SHP77 (cell line): Measurements from ENCODE around the gene DBP.
A peak's percentile ranks its signal among the peaks of the same experiment; 100 is the strongest.
"Not testable (repeated sequence)": the region's sequence is repeated elsewhere in the genome, so short reads cannot be mapped to it uniquely, and the experiment has no call there.

Experiments
- DNase-seq, 2 experiments: peaks; one replicate each; lab custom pipeline; 2025; lab: John Stamatoyannopoulos, UW

Gene DBP

DNA sequence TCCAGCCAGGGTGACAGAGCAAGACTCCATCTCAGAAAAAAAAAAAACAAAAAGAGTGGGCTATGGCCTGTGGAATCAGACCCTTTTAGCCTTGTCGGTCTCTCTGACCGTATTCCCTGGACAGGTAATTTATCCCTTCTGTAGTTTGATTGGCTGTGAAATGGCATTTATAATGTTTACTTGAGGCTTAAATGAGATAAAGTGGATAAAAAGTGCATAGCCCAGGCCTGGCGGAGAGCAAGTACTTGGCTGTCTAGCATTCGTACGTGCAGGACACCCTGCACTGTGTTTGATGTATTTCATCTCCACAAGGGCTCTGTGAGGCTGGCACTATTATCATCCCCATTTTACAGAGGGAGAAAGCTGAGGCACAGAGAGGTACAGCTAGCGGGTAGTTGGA lies 28.6 kb upstream of the DBP start:
- DNase-seq, result no peak

DNA sequence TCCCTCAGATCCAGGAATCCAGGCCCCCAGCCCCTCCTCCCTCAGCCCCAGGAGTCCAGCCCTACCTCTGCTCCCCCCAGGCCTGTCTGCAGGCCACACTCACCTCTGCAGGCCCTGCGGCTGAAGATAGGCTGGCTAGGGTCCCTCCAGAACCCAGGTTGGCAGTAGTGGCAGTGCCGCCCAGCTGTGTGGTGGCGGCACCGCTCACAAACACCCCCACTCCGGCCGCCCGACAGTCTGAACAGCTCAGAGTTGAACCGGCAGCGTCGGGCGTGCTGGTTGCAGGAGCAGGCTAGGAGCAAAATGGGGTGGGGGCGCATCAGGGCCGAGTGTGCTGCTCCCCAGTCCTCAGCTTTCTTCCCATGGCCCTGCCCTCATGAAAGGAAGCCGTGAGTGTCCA lies 27.3 kb upstream of the DBP start:
- DNase-seq, result no peak

DNA sequence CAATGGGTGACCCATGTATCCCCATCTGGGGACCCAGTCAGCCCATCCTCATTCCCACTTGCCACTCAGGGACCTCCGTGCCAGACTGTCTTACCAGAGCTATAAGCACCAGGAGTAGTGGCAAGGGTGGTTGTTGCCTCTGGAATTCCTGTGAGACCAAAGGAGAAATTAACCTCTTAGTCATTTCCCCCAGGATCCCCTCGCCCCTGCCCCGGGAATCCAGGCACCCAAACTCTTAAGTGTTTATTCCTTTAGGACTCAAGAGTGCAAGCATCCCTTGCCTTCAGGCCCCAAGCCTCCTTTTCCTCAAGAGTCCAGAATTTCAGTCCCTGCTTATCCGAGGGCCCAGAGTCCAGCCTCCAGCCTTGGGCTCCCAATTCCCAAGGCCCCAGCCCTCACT lies 26.5 kb upstream of the DBP start:
- no peak for DNase-seq

DNA sequence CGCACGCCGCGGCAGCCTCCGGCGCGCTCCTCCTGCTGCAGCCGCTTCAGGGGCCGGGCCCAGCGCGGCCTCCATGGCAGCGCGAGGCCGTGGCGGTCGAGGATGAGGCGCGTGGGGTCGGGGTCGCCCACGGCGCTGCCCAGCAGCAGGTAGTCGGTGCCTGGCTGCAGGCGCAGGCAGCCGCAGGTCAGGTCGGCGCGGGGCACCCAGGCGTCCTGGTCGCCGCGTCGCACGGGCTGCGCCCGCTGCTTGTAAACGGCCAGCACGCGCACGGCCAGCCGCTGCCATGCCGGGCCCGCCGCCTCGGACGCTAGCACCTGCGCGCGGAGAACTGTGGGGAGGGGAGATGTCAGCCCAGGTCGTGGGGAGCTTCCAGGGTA lies 24.5 kb upstream of the DBP start:
- DNase-seq, result no peak

DNA sequence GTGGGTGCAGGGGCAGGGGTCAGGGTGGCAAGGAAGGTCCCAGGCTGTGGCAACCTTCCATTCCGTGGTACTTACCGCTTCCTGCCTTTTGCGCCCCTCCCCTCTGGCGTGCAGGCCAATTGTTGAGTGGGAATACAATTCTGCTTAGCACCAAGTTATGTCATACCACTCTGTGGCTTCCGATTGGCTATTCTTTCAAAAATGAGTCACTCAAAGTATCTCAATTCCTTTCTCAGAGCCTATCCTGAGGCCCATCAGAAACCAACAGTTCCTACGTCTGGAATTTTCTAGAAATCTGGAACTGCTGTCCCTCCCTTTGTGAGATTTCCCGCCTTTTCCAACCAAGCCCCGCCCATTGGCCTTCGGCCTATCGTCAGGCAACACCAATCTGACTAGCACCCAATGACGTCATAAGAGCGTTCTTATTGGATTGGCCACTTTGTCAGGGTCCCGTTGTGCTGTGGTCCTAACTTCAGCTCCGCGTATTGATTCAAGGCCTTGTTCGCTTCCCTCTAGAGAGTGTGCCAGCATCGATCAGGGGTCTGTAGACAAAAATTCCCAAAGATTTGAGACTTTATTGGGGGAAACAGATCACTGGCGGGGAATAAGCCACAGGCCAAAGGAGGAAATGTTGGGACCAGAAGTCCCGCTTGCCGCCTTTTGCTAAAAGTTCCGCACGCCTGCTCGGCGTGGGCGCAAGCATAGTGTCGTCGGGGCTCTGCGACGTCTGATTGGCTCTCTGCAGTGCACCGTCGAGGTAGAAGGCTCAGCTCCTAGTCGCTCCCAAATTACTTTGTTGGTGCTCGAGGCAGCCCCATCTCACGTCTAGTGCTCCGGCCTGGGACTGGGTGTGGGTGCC lies 23.9 kb upstream of the DBP start:
- DNase-seq, result peak; percentile 92 to 93

DNA sequence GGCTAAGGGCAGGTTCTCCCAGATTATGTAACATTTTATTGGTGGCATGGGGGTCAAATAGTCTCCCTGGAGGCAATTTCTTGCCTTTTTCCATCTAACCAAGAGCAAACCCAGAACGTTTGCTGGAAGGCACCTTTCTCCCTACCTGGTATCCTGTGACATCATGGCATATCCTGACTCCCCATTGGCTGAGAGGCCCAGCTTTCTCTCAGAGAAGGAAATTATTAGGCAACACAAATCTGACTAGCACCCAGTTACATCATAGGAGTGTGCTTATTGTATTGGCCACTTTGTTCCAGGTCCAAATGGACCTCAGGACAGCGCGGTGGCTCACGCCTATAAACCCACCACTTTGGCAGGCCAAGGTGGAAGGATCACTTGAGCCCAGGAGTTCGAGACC lies 22.6 kb upstream of the DBP start:
- DNase-seq, result no peak

DNA sequence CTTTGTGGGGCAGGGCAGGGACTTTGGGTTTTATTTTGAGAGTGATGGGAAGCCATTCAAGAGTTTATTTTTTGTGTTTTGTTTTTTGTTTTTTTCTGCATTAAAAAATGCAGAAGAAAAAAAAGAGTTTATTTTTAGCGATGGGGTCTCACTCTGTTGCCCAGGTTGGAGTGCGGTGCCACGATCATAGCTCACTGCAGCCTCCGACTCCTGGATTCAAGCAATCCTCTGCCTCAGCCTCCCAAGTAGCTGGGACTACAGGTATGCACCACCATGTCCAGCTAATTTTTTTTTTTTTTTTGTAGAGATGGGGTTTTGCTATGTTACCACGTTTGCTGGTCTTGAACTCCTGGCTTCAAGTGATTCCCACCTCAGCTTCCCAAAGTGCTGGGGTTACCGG lies 21.3 kb upstream of the DBP start:
- DNase-seq, result no peak

DNA sequence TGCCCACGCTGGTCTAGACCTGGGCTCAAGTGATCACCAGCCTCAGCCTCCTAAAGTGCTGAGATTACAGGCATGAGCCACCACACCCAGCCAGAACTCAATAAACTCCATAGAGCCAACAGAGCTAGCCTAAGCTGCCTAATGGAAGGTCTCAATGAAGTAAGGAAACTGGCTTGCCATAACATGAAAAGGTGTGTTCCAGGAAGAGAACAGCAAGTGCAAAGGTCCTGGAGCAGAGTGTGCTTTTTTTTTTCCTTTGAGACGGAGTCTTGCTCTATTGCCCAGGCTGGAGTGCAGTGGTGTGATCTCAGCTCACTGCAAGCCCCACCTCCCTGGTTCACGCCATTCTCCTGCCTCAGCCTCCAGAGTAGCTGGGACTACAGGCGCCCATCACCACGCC lies 20.6 kb upstream of the DBP start:
- DNase-seq, result not testable (repeated sequence)

DNA sequence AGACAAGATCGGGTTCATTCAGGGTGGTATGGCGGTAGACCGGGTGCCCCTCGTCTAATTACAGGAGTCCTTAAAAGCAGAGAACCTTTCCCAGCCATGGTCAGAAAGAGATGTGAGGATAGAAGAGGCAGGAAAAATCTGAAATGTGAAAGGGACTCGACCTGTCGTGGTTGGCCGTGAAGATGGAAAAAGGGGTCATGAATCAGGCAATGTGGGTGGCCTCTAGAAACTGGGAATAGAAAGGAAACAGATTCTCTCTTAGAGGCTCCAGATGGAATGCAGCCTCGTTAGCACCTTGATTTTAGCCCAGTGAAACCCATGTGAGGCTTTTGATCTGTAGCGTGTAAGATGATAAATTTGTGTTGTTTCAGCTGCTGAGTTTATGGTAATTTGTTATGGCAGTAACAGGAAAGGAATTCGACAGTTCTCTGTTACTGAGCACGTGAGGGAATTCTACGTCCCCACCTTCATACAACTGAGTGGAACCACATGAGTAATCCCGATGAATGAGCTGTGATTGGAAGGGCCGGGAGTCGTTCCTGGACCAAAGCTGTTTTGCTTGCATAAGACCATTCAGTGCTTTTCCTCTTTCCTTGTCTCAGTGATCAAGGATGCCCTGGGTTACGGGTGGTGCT lies 19.8 kb upstream of the DBP start:
- peak in 1 of 2 experiments; percentile 19 for DNase-seq

DNA sequence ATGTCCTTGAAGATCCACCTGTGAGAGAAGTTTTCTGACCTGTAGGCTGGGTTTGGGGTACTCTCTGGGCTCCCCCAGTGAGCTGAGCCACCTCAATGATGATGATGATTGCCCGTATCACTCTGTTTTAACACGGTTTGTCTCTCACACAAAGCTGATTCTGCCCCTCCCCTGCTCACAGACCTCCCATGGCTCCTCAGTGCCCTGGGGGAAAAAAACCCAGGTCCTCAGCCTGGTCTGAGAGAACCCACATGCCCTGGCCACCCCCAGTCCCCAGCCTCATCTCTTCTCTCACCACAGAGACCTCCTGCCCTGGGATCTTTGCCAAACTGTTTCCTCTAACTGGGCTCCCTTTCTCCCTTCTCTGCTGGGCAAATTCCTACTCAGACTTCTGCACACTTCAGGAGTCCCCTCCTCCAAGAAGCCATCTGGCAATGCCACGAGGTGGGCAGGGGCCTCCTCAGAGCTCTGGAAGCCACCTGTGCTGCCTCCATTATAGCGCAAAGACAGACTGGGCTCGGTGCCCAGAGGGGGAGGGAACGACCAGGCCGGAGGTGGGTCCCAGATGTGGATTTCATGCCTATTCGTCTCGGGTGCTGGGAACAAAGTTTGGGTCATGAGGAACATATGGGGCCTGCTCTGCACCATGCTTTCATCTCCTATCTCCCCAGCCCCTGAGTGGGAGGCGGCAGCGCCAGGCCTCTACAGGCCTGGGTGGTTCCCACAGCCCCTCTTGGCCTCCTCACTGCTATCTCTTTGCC lies 17.3 kb upstream of the DBP start:
- no peak for DNase-seq

DNA sequence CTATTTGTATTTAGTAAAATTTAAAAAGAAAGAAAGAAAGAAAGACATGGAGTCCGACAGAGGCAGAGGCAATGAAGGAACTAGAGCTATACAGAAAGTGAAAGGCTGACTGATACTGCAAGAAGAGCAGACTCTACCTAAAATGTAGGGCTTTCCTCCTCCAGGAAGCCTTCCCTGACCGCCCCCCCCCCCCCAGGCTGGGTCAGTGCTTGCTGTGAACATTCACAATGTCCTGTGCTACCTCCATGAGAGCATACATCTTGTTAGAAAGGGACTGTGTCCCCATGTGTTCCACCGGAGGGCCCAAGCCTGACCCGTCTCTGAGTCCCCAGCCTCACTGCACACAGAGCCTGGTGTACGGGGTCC lies 14.5 kb upstream of the DBP start:
- no peak for DNase-seq

DNA sequence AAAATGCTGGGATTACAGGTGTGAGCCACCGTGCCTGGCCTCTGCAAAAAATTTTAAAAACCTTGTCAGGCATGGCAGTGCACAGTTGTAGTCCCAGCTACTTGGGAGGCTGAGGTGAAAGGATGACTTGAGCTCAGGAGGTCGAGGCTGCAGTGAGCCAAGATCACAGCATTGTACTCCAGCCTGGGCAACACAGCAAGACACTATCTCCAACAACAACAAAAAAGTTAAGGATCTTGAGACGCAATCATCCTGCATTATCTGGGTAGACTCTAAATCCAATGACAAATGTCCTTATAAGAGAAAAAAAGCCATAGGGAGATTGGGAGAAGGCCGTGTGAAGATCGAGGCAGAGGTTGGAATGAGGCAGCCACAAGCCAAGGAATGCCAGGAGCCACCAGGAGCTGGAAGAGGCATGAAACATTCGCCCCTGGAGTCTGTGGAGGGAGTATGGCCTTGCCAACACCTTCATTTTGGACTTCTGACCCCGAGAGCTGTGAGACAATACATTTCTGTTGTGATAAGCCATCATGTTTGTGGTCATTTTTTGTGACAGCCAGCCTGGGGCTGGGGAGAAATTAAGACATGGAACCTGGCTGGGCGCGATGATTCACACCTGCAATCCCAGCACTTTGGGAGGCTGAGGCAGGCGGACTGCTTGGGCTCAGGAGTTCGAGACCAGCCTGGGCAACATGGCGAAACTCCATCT lies 13.9 kb upstream of the DBP start:
- no peak for DNase-seq

DNA sequence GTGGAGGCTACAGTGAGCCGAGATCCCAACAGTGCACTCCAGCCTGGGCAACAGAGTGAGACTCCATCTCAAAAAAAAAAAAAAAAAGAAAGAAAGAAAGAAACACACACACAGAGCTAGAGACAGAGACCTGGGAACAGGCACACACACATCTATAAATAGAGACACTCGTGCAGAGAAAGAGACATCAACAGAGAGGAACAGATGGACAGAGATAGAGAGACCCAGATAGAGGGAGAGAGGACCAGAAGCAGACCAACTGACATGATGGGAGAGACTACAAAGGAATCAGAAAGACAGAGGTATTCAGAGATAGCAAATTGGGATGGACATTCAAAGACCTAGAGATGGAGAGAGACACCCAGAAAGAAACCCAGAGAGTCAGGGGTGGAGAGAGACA lies 11.0 kb upstream of the DBP start:
- DNase-seq, result no peak

DNA sequence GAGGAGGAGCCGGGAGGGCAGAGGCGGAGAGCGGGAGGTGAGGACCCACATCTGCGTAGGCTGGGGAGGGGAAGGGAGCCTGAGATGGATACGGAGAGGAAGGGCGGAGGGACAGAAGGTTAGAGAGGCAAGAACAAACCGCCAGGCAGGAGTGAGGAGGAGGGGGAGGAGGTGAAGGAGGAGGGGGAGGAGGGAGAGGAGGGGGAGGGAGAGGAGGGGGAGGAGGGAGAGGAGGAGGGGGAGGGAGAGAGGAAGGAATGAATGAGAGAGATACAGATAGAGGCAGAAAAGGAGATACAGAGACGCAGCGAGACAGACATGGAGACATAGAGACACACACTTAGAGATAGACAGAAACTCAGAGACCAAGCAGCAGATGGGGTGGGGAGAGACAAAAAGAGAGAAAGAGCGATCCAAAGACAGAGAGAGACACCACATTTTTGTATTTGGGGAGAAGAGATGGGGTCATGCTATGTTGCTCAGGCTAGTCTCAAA lies 9.6 kb upstream of the DBP start:
- DNase-seq, result peak in 1 of 2 experiments; percentile 89

DNA sequence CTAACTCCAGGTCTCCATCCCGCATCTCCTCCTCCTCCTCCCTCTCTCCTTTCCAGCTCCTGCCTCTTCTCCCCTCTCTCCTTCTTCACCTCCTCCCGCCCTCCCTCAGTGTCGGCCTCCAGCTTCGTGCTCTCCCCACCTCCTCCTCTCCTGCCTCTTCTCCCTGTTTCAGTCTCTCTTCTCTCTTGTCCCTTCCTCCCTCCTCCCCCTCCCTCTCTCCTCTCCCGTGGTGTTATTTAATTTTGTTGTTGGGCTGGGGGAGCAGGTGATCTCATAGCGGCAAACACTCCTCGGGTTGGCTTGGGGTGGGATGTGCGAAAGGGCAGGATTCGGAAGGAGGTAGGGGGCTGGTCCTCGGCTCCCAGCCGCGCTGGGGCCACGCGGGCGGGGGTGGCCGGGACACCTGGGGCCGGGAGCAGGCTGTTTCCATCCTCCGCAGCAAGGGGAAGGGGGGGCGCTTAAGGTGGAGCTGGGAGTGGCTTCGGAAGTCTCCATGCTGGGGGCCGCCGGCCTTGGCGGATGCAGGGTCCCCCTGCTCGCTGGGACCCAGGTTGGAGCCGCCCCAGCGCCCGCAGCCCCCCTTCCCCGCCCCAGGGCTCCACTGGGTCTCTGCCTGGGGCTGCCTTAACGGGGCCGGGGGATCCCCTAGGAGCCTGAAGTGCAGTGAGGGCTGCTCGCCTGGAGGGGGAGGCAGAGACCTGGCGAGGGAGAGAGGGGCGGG lies 9.0 kb upstream of the DBP start, which contains the start of gene CA11:
TSS of gene CA11 (minus strand) at position 187 of the 721 bp plus-strand sequence. CDS start 555 bp downstream, outside the sequence.
- peak; percentile 81 to 88 for DNase-seq

DNA sequence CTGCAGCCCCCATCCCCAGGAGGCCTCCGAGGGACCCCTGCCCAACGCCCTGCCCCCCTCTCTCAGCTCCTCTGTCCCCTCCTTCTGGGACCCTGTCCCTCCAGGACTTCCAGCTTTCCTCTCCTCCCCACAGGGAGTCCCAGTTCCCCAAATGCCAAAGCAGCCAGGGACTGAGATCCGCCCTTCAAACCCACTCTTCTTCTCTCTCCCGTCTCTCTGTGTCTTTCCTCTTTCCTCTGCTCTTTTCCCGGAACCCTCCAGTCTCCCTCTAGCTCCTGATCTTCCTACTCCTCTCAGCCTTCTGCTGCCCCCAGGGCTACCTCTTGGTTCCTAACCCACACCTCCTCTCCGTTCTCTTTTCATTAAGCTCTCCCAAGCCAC lies 8.4 kb upstream of the DBP start:
- DNase-seq, result no peak

DNA sequence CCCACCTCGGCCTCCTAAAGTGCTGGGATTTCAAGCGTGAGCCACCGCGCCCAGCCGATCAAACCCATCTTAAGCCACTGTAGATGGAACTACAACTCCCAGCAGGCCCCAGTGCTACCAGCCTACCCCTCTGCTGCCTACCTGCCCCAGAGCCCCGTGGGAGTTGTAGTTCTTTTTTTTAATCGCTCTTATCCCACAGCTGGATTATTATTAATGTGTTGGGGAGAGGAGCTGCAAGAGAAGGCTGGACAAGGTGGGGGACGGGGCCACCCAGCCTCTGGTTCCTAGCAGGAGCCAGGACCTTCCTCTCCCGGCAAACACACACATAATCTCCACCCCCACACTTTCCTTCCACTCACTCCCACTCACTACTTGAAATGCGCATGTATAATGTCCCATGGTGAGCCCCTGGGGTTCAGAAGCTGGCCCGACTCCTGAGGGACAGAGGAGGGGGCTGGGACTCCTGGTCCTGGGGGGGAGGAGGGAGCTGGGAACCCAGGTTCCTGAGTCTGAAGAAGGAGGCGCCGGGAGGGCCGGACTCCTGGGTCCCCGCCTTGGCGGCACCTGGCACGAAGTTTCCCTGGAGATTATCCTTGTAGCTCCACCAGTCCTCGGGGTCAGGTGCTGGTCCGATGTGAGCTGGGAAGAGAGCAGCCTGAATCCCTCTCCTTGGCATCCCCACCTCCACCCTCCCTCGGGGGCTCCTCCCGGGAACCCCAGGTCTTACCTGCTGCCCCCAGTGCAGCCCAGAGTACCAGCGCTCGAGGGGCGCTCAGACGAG lies 7.8 kb upstream of the DBP start:
- DNase-seq, result peak; percentile 75 to 78

DNA sequence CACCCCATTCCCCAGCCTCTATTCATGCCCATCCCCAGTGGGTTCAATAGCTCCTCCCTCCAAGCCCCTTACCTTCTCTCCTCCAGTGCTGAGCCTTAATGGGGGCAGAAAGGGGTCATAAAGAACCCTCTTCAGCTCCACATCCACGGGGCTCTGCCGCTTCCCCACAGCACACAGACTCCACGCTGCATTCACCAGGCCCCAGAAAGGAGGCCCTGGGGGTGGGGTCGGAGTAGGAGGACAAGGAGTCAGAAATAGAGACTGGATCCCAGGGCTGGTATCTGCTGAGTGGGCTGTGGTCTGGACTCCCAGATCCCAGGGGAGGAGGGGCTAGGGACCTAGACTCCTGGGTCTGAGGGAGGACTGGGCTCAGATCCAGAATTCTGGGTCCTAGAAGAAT lies 7.2 kb upstream of the DBP start:
- DNase-seq, result no peak

DNA sequence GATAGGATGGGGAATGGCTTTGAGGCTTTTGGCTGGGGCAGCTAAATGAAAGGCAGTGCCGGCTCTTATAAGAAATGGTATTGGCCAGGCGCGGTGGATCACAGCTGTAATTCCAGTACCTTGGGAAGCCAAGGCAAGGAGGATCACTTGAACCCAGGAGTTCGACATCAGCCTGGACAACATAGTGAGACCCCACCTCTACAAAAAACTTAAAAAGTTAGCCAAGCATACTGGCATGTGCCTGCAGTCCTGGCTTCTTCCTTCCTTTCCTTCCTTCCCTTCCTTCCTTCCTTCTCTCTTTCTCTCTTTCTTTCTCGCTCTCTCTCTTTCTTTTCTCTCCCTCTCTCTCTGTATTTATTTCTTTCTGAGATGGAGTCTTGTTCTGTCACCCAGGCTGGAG lies 5.7 kb upstream of the DBP start:
- no peak for DNase-seq

DNA sequence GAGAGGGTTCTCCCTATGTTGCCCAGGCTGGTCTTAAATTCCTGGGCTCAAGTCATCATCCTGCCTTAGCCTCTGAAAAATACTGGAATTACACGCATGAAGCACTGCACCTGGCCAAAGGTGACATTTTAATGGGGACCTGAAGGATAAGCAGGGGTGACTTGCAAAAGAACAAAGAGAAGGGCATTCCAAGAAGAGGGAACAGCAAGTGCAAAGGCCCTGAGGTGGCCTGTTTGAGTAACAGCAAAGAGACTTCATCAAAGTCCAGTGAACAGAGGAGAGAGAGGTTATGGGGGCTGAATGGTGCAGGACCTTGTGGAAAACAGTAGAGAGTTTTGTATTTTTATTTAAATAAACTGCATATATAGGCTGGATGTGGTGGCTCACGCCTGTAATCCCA lies 4.7 kb upstream of the DBP start:
- DNase-seq, result no peak
